HCT116 (cell line): ENCODE results near the gene KRT86. TPM values are rescaled to one million over a fixed set of nuclear protein-coding genes. Genes with fewer than 3 reads are reported as not detected.

ENCODE experiments used
- ATAC-seq: fragments of 200-7000 bp; cut with Tn5 transposase; 2 replicates; pipeline ENCODE4 v1.9.1; 2020; ENCODE audit warnings: mild to moderate bottlenecking, moderate library complexity
- BruUV-seq: library from RNA; stranded (reverse); fragments of 400-500 nt; replicated peaks from 2 replicates; lab custom pipeline; 2021; lab: Mats Ljungman, UMichigan
- CTCF ChIA-PET: fragments of 300-600 bp; sonication (Branson Sonifier 250); formaldehyde crosslinking; loops from one replicate; lab custom pipeline; 2021; ENCODE audit warnings: antibody characterized with exemption; lab: Charles Lee
- POLR2A ChIA-PET: fragments of 300-600, 350-600 bp; sonication (Branson Sonifier 250); formaldehyde crosslinking; loops from one replicate; lab custom pipeline; 2021; ENCODE audit warnings: antibody characterized with exemption; lab: Charles Lee
- RAD21 ChIA-PET, 2 experiments: fragments of 300-600 bp; sonication (Branson Sonifier 250); formaldehyde crosslinking; loops; one replicate each; lab custom pipeline; 2023; ENCODE audit warnings: low total read pairs in 2 of 2; ENCODE audit not compliant: uncharacterized antibody in 2 of 2, unreplicated experiment in 2 of 2, low non-redundant PET in 1 of 2; lab: Charles Lee
- DNase-seq: peaks from one replicate; pipeline ENCODE4 v3.0.0-alpha.2; 2010; ENCODE audit warnings: low read depth, low spot score
- H2AFZ ChIP-seq: fragments of 200-600 bp; shearing (Covaris generic), sonication (generic); 2 replicates; pipeline ENCODE4 v1.6.1; 2017; ENCODE audit warnings: low read depth, mixed run types, mixed read lengths, antibody characterized with exemption, low read length; ENCODE audit not compliant: poor library complexity, severe bottlenecking
- H3K27ac ChIP-seq: 2 replicates; pipeline ENCODE4 v1.5.1; 2012; ENCODE audit warnings: low read depth, low read length
- H3K27me3 ChIP-seq: fragments of 200-600 bp; sonication (generic); 2 replicates; pipeline ENCODE4 v1.6.1; 2016; ENCODE audit warnings: mixed run types, low read length, mixed read lengths; ENCODE audit not compliant: insufficient read depth
- H3K36me3 ChIP-seq, 2 experiments: fragments of 200-500 bp in 1 of 2; fragments of 200-600 bp in 1 of 2; sonication (Bioruptor generic) in 1 of 2; sonication (generic) in 1 of 2; 2 replicates each; pipeline versions ENCODE4 v1.5.1 to v1.6.1; 2014 to 2016; ENCODE audit warnings: low read length in 2 of 2, inconsistent platforms in 1 of 2, mixed read lengths in 1 of 2, mixed run types in 1 of 2; ENCODE audit not compliant: insufficient read depth in 2 of 2, control insufficient read depth in 1 of 2
- H3K4me1 ChIP-seq, 2 experiments: fragments of 200-600 bp in 1 of 2; sonication (generic) in 1 of 2; 2 replicates each; pipeline versions ENCODE4 v1.5.1 to v1.6.1; 2012 to 2017; ENCODE audit warnings: low read length in 2 of 2, inconsistent platforms in 1 of 2, mild to moderate bottlenecking in 1 of 2, mixed read lengths in 1 of 2, mixed run types in 1 of 2, moderate library complexity in 1 of 2; ENCODE audit not compliant: insufficient read depth in 2 of 2, control insufficient read depth in 1 of 2
- H3K4me2 ChIP-seq: fragments of 200-600 bp; sonication (generic); 2 replicates; pipeline ENCODE4 v1.6.1; 2017; ENCODE audit warnings: mixed run types, low read length, mixed read lengths
- H3K4me3 ChIP-seq, 2 experiments: fragments of 200-600 bp in 1 of 2; sonication (generic) in 1 of 2; replicated peaks in 1 of 2; 2 replicates each; pipeline ENCODE4 v1.5.1; 2011 to 2016; ENCODE audit warnings: low read length in 2 of 2, control low read depth in 1 of 2, low read depth in 1 of 2, mild to moderate bottlenecking in 1 of 2, mixed read lengths in 1 of 2, mixed run types in 1 of 2
- H3K79me2 ChIP-seq: fragments of 200-600 bp; sonication (generic); 2 replicates; pipeline ENCODE4 v1.6.1; 2017; ENCODE audit warnings: mild to moderate bottlenecking, mixed run types, low read length, moderate library complexity, mixed read lengths; ENCODE audit not compliant: insufficient read depth
- H3K9ac ChIP-seq: fragments of 200-600 bp; sonication (generic); 2 replicates; pipeline ENCODE4 v1.6.1; 2016; ENCODE audit warnings: low read length, mixed read lengths
- H3K9me2 ChIP-seq: fragments of 200-600 bp; sonication (generic), shearing (Covaris generic); 2 replicates; pipeline ENCODE4 v1.6.1; 2017; ENCODE audit warnings: mixed run types, mild to moderate bottlenecking, moderate library complexity; ENCODE audit not compliant: insufficient read depth
- H3K9me3 ChIP-seq, 2 experiments: fragments of 200-500 bp in 1 of 2; fragments of 200-600 bp in 1 of 2; sonication (Bioruptor generic) in 1 of 2; sonication (generic) in 1 of 2; 2 replicates each; pipeline ENCODE4 v1.6.1; 2014 to 2017; ENCODE audit warnings: low read length in 2 of 2, mixed read lengths in 2 of 2, inconsistent platforms in 1 of 2, low read depth in 1 of 2, mild to moderate bottlenecking in 1 of 2, mixed run types in 1 of 2, moderate library complexity in 1 of 2; ENCODE audit not compliant: control insufficient read depth in 1 of 2, insufficient read depth in 1 of 2
- H4K20me1 ChIP-seq: fragments of 200-600 bp; sonication (generic), shearing (Covaris generic); 2 replicates; pipeline ENCODE4 v1.6.1; 2017; ENCODE audit warnings: mixed run types, mild to moderate bottlenecking, moderate library complexity; ENCODE audit not compliant: insufficient read depth
- CBX3 ChIP-seq: IDR thresholded peaks from 2 replicates; pipeline ENCODE4 v1.6.1; 2012; ENCODE audit warnings: low read depth
- EGR1 ChIP-seq: IDR thresholded peaks from 2 replicates; pipeline ENCODE4 v1.6.1; 2012; ENCODE audit warnings: low read depth
- POLR2A ChIP-seq: IDR thresholded peaks from 2 replicates; pipeline ENCODE4 v1.7.0; 2011; ENCODE audit warnings: borderline replicate concordance; ENCODE audit not compliant: insufficient read depth, insufficient read length; ENCODE audit errors: extremely low read depth
- SP1 ChIP-seq: IDR thresholded peaks from 2 replicates; pipeline ENCODE4 v1.6.1; 2012; ENCODE audit warnings: low read depth
- TCF7L2 ChIP-seq: IDR thresholded peaks from 2 replicates; pipeline ENCODE4 v1.7.0; 2011; ENCODE audit warnings: borderline replicate concordance, inconsistent platforms; ENCODE audit not compliant: insufficient read depth, insufficient read length; ENCODE audit errors: extremely low read depth
- YY1 ChIP-seq: IDR thresholded peaks from 2 replicates; pipeline ENCODE4 v1.6.1; 2011; ENCODE audit warnings: low read length, low read depth, moderate library complexity, mild to moderate bottlenecking; ENCODE audit not compliant: insufficient replicate concordance; ENCODE audit errors: extremely low read depth
- ZNF274 ChIP-seq: fragments of 200-500 bp; sonication (Bioruptor generic); IDR thresholded peaks from 2 replicates; pipeline ENCODE4 v1.6.1; 2014; ENCODE audit warnings: mild to moderate bottlenecking, low read depth, low read length, inconsistent platforms
- intact Hi-C: fragments of 100-400 bp; cut with micrococcal nuclease; formaldehyde crosslinking; loops from 2 replicates; pipeline ENCODE4 v1.10.0; 2022
- total RNA-seq: library from RNA; stranded (reverse); gene quantifications from one replicate; pipeline ENCODE4 v1.2.1, GENCODE V29; 2021; ENCODE audit not compliant: unreplicated experiment
- TF ChIP-seq, protein P1 (sequence below): IDR thresholded peaks from 2 replicates; pipeline ENCODE4 v1.6.1; 2012
- TF ChIP-seq, protein P2 (sequence below): IDR thresholded peaks from 2 replicates; pipeline ENCODE4 v1.6.1; 2012
- TF ChIP-seq, protein P3 (sequence below): IDR thresholded peaks from 2 replicates; pipeline ENCODE4 v1.6.1; 2011; ENCODE audit warnings: mild to moderate bottlenecking, low read length, moderate library complexity; ENCODE audit not compliant: insufficient replicate concordance; ENCODE audit errors: extremely low read depth
- TF ChIP-seq, protein P4 (sequence below): IDR thresholded peaks from 2 replicates; pipeline ENCODE4 v1.6.1; 2012; ENCODE audit warnings: low read depth

The KRT86 gene
- total RNA-seq, 1 experiment from 2014 or later = 1.5 TPM

DNA sequence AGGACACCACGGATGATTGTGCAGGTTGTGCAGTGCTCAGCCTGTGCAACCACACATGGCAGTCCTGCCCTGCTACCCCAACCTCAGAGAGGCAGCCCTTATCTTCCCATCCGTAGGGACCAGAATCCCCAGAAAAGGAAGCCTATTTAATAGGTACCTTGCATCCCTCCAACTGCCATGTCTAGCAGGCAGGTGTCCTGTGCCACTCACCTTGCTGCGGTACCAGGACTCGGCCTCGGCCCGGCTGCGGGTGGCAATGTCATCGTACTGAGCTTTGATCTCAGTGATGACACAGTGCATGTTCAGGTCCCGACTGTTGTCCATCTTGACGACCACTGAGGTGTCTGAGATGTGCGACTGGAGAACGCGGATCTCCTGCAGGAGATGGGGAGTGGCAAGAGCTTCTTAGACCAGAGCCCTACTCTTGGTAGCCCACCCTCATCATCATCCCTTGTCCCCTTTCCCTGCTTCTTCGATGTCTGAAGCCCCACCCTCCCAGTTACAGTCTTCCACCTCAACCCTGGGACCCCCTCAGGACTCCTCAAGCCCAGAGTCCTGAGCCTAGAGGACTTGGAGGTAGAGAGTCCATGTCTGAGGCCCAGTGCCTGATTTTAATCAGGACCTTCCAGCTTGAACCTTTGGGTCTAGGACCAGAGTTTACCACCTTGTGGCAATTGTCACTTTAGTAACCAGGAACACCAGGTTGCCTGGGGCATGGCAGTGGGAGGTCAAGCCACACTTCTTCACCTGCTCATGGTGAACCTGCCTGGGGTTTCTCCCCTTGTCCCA is 20.9 kb upstream of the KRT86 start:
- RAD21 ChIA-PET = no interaction called here
- ATAC-seq (no peak), DNase-seq (no peak)
- Histone ChIP-seq H3K9me3 (no peaks in the 10 kb centered on the region), H4K20me1 (no peaks in the 10 kb centered on the region), H3K9me2 (no peaks in the 10 kb centered on the region), H3K36me3 (no peaks in the 10 kb centered on the region), H3K4me3 (no peak overlapping the region), H2AFZ (no peak overlapping the region), H3K4me1 (peaks cover 9 to 23% of the 10 kb centered on the region in 2 experiments; a peak in 2 of 4 replicates), H3K27ac (no peak overlapping the region), H3K9ac (no peak overlapping the region), H3K4me2 (no peak overlapping the region), H3K79me2 (no peaks in the 10 kb centered on the region), H3K27me3 (no peaks in the 10 kb centered on the region)
- POLR2A ChIA-PET = no interaction called here
- TF ChIP-seq, protein P1, sequence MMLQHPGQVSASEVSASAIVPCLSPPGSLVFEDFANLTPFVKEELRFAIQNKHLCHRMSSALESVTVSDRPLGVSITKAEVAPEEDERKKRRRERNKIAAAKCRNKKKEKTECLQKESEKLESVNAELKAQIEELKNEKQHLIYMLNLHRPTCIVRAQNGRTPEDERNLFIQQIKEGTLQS = no peak
- TF ChIP-seq SP1 = no peak
- TF ChIP-seq EGR1 = no peak
- TF ChIP-seq ZNF274 = no peak
- no peak for TF ChIP-seq CBX3
- no peak for TF ChIP-seq YY1
- no TSS peak for BruUV-seq
- CTCF ChIA-PET = no interaction called here
- intact Hi-C loops = no loop called here

DNA sequence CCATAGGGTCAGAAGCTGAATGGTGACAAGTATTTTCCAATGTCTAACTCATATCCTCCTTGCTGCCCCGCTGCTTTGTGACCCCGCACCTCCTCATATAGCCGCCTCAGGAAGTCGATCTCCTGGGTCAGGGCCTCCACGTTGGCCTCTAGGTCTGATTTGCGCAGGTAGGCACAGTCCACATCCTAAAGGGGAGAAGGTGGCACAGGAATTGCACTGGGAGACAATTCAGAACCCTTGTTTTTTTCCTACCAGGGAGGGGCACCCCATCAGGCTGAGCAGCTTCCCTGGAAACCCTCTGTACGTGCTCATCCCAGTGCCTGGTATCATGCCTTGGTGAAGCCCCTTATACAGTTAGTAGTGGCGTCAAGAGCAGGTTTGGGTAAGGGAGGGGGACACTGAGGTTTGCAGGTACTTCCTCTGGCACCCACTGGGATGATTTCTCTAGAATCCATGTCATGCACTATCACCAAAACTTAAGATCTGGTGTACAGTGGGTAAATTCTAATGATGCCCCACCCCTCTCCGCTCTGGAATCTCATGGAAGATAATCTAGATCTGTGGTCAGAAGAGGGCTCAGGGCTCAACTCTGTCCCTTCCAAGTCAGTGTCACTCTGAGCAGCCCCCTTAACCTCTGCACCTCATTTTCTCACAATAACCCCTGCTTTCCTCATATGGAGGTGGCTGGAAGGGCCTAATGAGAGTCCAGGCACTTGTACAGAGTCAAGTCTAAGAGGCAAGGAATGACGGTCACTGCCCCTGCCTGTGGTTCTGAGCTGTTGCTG is 20.1 kb upstream of the KRT86 start:
- H3K4me3 ChIP-seq = no peak overlapping the region
- RAD21 ChIA-PET = no interaction called here
- H3K4me1 ChIP-seq = peaks cover 1 to 17% of the 10 kb centered on the region in 2 experiments; a peak in 2 of 4 replicates
- CTCF ChIA-PET = no interaction called here
- no peak for DNase-seq
- no peaks in the 10 kb centered on the region for H4K20me1 ChIP-seq
- POLR2A ChIA-PET = no interaction called here
- no peaks in the 10 kb centered on the region for H3K27me3 ChIP-seq
- no peak overlapping the region for H3K27ac ChIP-seq
- no peak for ATAC-seq
- no peak overlapping the region for H3K9ac ChIP-seq
- no peak overlapping the region for H2AFZ ChIP-seq
- BruUV-seq = no TSS peak
- no peaks in the 10 kb centered on the region for H3K36me3 ChIP-seq
- H3K9me3 ChIP-seq = no peaks in the 10 kb centered on the region
- no peak overlapping the region for H3K4me2 ChIP-seq
- no peaks in the 10 kb centered on the region for H3K79me2 ChIP-seq
- no peaks in the 10 kb centered on the region for H3K9me2 ChIP-seq
- intact Hi-C loops = no loop called here
- TF ChIP-seq, protein P2, sequence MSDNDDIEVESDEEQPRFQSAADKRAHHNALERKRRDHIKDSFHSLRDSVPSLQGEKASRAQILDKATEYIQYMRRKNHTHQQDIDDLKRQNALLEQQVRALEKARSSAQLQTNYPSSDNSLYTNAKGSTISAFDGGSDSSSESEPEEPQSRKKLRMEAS = no peak
- TF ChIP-seq, protein P3, sequence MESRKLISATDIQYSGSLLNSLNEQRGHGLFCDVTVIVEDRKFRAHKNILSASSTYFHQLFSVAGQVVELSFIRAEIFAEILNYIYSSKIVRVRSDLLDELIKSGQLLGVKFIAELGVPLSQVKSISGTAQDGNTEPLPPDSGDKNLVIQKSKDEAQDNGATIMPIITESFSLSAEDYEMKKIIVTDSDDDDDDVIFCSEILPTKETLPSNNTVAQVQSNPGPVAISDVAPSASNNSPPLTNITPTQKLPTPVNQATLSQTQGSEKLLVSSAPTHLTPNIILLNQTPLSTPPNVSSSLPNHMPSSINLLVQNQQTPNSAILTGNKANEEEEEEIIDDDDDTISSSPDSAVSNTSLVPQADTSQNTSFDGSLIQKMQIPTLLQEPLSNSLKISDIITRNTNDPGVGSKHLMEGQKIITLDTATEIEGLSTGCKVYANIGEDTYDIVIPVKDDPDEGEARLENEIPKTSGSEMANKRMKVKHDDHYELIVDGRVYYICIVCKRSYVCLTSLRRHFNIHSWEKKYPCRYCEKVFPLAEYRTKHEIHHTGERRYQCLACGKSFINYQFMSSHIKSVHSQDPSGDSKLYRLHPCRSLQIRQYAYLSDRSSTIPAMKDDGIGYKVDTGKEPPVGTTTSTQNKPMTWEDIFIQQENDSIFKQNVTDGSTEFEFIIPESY = no peak
- TF ChIP-seq ZNF274 (no peak), YY1 (no peak), TCF7L2 (no peak), POLR2A (no peak)
- TF ChIP-seq, protein P4, sequence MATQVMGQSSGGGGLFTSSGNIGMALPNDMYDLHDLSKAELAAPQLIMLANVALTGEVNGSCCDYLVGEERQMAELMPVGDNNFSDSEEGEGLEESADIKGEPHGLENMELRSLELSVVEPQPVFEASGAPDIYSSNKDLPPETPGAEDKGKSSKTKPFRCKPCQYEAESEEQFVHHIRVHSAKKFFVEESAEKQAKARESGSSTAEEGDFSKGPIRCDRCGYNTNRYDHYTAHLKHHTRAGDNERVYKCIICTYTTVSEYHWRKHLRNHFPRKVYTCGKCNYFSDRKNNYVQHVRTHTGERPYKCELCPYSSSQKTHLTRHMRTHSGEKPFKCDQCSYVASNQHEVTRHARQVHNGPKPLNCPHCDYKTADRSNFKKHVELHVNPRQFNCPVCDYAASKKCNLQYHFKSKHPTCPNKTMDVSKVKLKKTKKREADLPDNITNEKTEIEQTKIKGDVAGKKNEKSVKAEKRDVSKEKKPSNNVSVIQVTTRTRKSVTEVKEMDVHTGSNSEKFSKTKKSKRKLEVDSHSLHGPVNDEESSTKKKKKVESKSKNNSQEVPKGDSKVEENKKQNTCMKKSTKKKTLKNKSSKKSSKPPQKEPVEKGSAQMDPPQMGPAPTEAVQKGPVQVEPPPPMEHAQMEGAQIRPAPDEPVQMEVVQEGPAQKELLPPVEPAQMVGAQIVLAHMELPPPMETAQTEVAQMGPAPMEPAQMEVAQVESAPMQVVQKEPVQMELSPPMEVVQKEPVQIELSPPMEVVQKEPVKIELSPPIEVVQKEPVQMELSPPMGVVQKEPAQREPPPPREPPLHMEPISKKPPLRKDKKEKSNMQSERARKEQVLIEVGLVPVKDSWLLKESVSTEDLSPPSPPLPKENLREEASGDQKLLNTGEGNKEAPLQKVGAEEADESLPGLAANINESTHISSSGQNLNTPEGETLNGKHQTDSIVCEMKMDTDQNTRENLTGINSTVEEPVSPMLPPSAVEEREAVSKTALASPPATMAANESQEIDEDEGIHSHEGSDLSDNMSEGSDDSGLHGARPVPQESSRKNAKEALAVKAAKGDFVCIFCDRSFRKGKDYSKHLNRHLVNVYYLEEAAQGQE = no peak
